IMR-90 (cell line): ENCODE measurements around the gene PPFIA1. TPM values are rescaled to one million over a fixed set of nuclear protein-coding genes. Genes with fewer than 3 reads are reported as not detected.

Source experiments
- ATAC-seq: fragments of 200-7000 bp; cut with Tn5 transposase; 2 replicates; pipeline ENCODE4 v1.9.1; 2020; ENCODE audit warnings: low read depth, mild to moderate bottlenecking, moderate library complexity
- BruUV-seq: library from RNA; stranded (reverse); fragments of 400-500 nt; replicated peaks from 2 replicates; lab custom pipeline; 2021; lab: Mats Ljungman, UMichigan
- CTCF ChIA-PET: fragments of 300-600 bp; formaldehyde crosslinking; extraction: SDS; loops from one replicate; lab custom pipeline; 2021; ENCODE audit warnings: antibody characterized with exemption; lab: Yijun Ruan, JAX
- POLR2A ChIA-PET: fragments of 300-600 bp; sonication (Branson Sonifier 250); formaldehyde crosslinking; loops from one replicate; lab custom pipeline; 2022; ENCODE audit warnings: antibody characterized with exemption; ENCODE audit not compliant: unreplicated experiment; lab: Charles Lee
- DNase-seq: peaks from one replicate; pipeline ENCODE4 v3.0.0; 2013
- H2AFZ ChIP-seq: replicated peaks from 2 replicates; pipeline ENCODE3; 2013; ENCODE audit warnings: low read length, mild to moderate bottlenecking; ENCODE audit not compliant: poor library complexity
- H2AK5ac ChIP-seq: 2 replicates; pipeline ENCODE4 v1.6.1; 2013; ENCODE audit warnings: low read depth, low read length, inconsistent platforms
- H2AK9ac ChIP-seq: replicated peaks from 2 replicates; pipeline ENCODE3; 2013; ENCODE audit warnings: mild to moderate bottlenecking, low read depth, low read length, moderate library complexity; ENCODE audit not compliant: poor library complexity
- H2BK120ac ChIP-seq: 2 replicates; pipeline ENCODE4 v1.6.1; 2013; ENCODE audit warnings: low read depth, low read length, inconsistent platforms
- H2BK15ac ChIP-seq: 3 replicates; pipeline ENCODE4 v1.6.1; 2013; ENCODE audit warnings: low read depth, low read length, inconsistent platforms
- H2BK20ac ChIP-seq: 2 replicates; pipeline ENCODE4 v1.6.1; 2013; ENCODE audit warnings: low read depth, mild to moderate bottlenecking, inconsistent platforms, low read length, moderate library complexity
- H2BK5ac ChIP-seq: 2 replicates; pipeline ENCODE4 v1.6.1; 2013; ENCODE audit warnings: mild to moderate bottlenecking, low read depth, low read length, inconsistent platforms; ENCODE audit not compliant: poor library complexity, severe bottlenecking
- H3K14ac ChIP-seq: replicated peaks from 2 replicates; pipeline ENCODE4 v1.6.1; 2013; ENCODE audit warnings: low read depth, low read length, inconsistent platforms
- H3K18ac ChIP-seq: 2 replicates; pipeline ENCODE4 v1.6.1; 2013; ENCODE audit warnings: low read depth, low read length, control low read depth
- H3K23ac ChIP-seq: 2 replicates; pipeline ENCODE4 v1.6.1; 2013; ENCODE audit warnings: low read depth, low read length, inconsistent platforms
- H3K27ac ChIP-seq: 2 replicates; pipeline ENCODE4 v1.5.1; 2013; ENCODE audit warnings: mild to moderate bottlenecking, control low read depth, low read length; ENCODE audit not compliant: insufficient read depth
- H3K27me3 ChIP-seq: 2 replicates; pipeline ENCODE4 v1.6.1; 2013; ENCODE audit warnings: low read length; ENCODE audit not compliant: control insufficient read depth, insufficient read depth
- H3K36me3 ChIP-seq: 2 replicates; pipeline ENCODE4 v1.6.1; 2013; ENCODE audit warnings: low read length, mixed read lengths; ENCODE audit not compliant: control insufficient read depth, insufficient read depth
- H3K4ac ChIP-seq: 2 replicates; pipeline ENCODE4 v1.6.1; 2013; ENCODE audit warnings: low read depth, low read length, inconsistent platforms
- H3K4me1 ChIP-seq: 2 replicates; pipeline ENCODE4 v1.6.1; 2013; ENCODE audit warnings: low read length, mixed read lengths; ENCODE audit not compliant: control insufficient read depth, insufficient read depth
- H3K4me2 ChIP-seq: 2 replicates; pipeline ENCODE4 v1.6.1; 2013; ENCODE audit warnings: low read depth, mild to moderate bottlenecking, control low read depth, low read length, moderate library complexity
- H3K4me3 ChIP-seq: 2 replicates; pipeline ENCODE4 v1.5.1; 2013; ENCODE audit warnings: low read depth, mild to moderate bottlenecking, control low read depth, low read length, moderate library complexity; ENCODE audit not compliant: insufficient read depth
- H3K56ac ChIP-seq: 2 replicates; pipeline ENCODE4 v1.6.1; 2013; ENCODE audit warnings: low read length, inconsistent platforms; ENCODE audit not compliant: insufficient read depth; ENCODE audit errors: extremely low read depth
- H3K79me1 ChIP-seq, 2 experiments: 2 replicates each; pipeline ENCODE4 v1.6.1; 2013; ENCODE audit warnings: low read length in 2 of 2, inconsistent platforms in 1 of 2, low read depth in 1 of 2
- H3K9ac ChIP-seq: 2 replicates; pipeline ENCODE4 v1.6.1; 2013; ENCODE audit warnings: low read depth, low read length, control low read depth
- H3K9me1 ChIP-seq: 2 replicates; pipeline ENCODE4 v1.6.1; 2013; ENCODE audit warnings: low read length, inconsistent platforms; ENCODE audit not compliant: insufficient read depth
- H3K9me3 ChIP-seq: 2 replicates; pipeline ENCODE4 v1.6.1; 2013; ENCODE audit warnings: low read length; ENCODE audit not compliant: control insufficient read depth, insufficient read depth
- H4K20me1 ChIP-seq: 2 replicates; pipeline ENCODE4 v1.6.1; 2013; ENCODE audit warnings: low read length, inconsistent platforms; ENCODE audit not compliant: insufficient read depth
- H4K5ac ChIP-seq: 2 replicates; pipeline ENCODE4 v1.6.1; 2013; ENCODE audit warnings: mild to moderate bottlenecking, low read depth, low read length, control low read depth
- H4K8ac ChIP-seq, 2 experiments: 2 replicates each; pipeline ENCODE4 v1.6.1; 2013; ENCODE audit warnings: low read depth in 2 of 2, low read length in 2 of 2, control low read depth in 1 of 2, inconsistent platforms in 1 of 2
- H4K91ac ChIP-seq: 2 replicates; pipeline ENCODE4 v1.6.1; 2013; ENCODE audit warnings: low read depth, low read length, inconsistent platforms; ENCODE audit not compliant: insufficient read depth
- BHLHE40 ChIP-seq: fragments of 150-350 bp; IDR thresholded peaks from 2 replicates; pipeline ENCODE4 v1.6.1; 2016; ENCODE audit warnings: mild to moderate bottlenecking, low read depth, low read length
- CHD1 ChIP-seq: IDR thresholded peaks from 2 replicates; pipeline ENCODE4 v1.6.1; 2012; ENCODE audit warnings: low read depth, low read length, improper control_type of control experiment
- POLR2A ChIP-seq: IDR thresholded peaks from 2 replicates; pipeline ENCODE4 v1.6.1; 2012; ENCODE audit warnings: mild to moderate bottlenecking, low read depth, low read length
- RAD21 ChIP-seq: IDR thresholded peaks from 2 replicates; pipeline ENCODE4 v1.6.1; 2012; ENCODE audit warnings: low read length, improper control_type of control experiment
- RFX5 ChIP-seq: IDR thresholded peaks from 2 replicates; pipeline ENCODE4 v1.8.0; 2012; ENCODE audit warnings: low read depth, mild to moderate bottlenecking, low read length, moderate library complexity
- WGBS, 2 experiments: methylation state at CpG; one replicate each; pipeline versions ENCODE4 v1.1.5 to v1.1.7; 2013; ENCODE audit warnings: missing lambda C conversion rate in 2 of 2; ENCODE audit not compliant: insufficient read length in 1 of 2; ENCODE audit errors: extremely low coverage in 2 of 2; 5-methylcytosine and 5-hydroxymethylcytosine counted together
- dilution Hi-C: fragments of 300-500 bp; cut with HindIII; formaldehyde crosslinking; loops from one replicate; pipeline ENCODE4 v1.14.3; 2018; ENCODE audit warnings: low sequenced_read_pairs; ENCODE audit not compliant: unreplicated experiment
- in situ Hi-C: fragments of 300-500 bp; cut with MboI; formaldehyde crosslinking; loops from 3 replicates; pipeline ENCODE4 v1.14.3; 2019; ENCODE audit warnings: low sequenced_read_pairs, inconsistent platforms, mixed read lengths
- intact Hi-C: fragments of 100-400 bp; cut with micrococcal nuclease; formaldehyde crosslinking; loops from 2 replicates; pipeline ENCODE4 v1.10.0; 2022
- polyA plus RNA-seq, 3 experiments: library from polyadenylated mRNA; depleted of rRNA; stranded (reverse); fragments of >200 nt; gene quantifications; 2 replicates each; pipeline ENCODE4 v1.2.3, GENCODE V29; 2012; ENCODE audit warnings: low replicate concordance in 1 of 3
- total RNA-seq: library from RNA; depleted of rRNA; stranded (reverse); fragments of >200 nt; gene quantifications from 2 replicates; pipeline ENCODE4 v1.2.3, GENCODE V29; 2012
- TF ChIP-seq, protein P1 (sequence below): conservative IDR thresholded peaks from 2 replicates; pipeline ENCODE4 v1.5.1; 2012; ENCODE audit warnings: mild to moderate bottlenecking, low read depth, low read length, improper control_type of control experiment
- TF ChIP-seq, protein P2 (sequence below): fragments of 150-350 bp; IDR thresholded peaks from 2 replicates; pipeline ENCODE4 v1.6.1; 2017; ENCODE audit warnings: mild to moderate bottlenecking, antibody characterized with exemption, low read length, low read depth

The PPFIA1 gene
- total and polyA plus RNA-seq, 2 of the 4 experiments (the other 2 are of a cell fraction), result 25.6 to 37.2 TPM

DNA sequence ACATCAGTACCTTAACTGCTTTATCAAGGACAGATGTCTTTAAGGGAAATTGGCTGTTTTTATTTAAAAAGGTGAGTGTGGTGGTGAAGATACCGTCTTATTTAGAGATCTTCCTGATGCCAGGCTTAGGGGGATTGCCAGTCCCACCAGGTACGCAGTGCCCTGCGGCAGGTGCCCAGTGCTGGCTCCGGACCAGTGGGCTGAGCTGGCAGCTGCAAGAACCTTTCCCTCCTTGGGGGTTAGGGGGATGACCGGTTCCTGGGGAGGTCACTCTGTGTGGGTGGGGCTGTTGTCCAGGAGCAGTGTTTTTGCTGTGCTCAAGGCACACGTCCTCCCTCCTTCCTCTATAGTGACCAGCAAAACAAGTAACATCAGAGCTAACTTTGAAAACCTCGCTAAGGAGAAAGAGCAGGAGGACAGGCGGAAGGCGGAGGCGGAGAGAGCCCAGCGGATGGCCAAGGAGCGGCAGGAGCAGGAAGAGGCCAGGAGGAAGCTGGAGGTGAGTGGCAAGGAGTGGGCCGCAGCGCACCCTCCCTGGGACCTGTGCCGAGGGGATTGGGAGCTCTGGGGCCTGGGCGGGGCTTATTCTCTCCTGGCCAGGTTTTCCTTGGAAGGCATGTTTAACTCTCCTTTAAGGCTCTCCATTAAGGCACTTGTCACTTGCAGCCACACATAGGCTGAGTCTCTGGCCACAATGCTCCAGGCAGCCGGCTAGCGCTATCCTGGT lies 158.4 kb downstream of the PPFIA1 start:
- H2AK5ac ChIP-seq, result no peak overlapping the region
- TF ChIP-seq, protein P1, sequence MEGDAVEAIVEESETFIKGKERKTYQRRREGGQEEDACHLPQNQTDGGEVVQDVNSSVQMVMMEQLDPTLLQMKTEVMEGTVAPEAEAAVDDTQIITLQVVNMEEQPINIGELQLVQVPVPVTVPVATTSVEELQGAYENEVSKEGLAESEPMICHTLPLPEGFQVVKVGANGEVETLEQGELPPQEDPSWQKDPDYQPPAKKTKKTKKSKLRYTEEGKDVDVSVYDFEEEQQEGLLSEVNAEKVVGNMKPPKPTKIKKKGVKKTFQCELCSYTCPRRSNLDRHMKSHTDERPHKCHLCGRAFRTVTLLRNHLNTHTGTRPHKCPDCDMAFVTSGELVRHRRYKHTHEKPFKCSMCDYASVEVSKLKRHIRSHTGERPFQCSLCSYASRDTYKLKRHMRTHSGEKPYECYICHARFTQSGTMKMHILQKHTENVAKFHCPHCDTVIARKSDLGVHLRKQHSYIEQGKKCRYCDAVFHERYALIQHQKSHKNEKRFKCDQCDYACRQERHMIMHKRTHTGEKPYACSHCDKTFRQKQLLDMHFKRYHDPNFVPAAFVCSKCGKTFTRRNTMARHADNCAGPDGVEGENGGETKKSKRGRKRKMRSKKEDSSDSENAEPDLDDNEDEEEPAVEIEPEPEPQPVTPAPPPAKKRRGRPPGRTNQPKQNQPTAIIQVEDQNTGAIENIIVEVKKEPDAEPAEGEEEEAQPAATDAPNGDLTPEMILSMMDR, result no peak
- TF ChIP-seq RFX5 (no peak), BHLHE40 (no peak), POLR2A (no peak), CHD1 (no peak), RAD21 (no peak)
- TF ChIP-seq, protein P2, sequence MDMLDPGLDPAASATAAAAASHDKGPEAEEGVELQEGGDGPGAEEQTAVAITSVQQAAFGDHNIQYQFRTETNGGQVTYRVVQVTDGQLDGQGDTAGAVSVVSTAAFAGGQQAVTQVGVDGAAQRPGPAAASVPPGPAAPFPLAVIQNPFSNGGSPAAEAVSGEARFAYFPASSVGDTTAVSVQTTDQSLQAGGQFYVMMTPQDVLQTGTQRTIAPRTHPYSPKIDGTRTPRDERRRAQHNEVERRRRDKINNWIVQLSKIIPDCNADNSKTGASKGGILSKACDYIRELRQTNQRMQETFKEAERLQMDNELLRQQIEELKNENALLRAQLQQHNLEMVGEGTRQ, result no peak
- no peak overlapping the region for H3K4me2 ChIP-seq
- no peak overlapping the region for H2AFZ ChIP-seq
- dilution Hi-C loops, result no loop called here
- no peak overlapping the region for H3K9ac ChIP-seq
- BruUV-seq, result no TSS peak
- H2AK9ac ChIP-seq, result no peak overlapping the region
- H3K79me1 ChIP-seq, result peaks cover 16 to 69% of the 10 kb centered on the region in 2 experiments
- H4K20me1 ChIP-seq, result peaks cover 68% of the 10 kb centered on the region
- no peak overlapping the region for H2BK120ac ChIP-seq
- no peak overlapping the region for H2BK15ac ChIP-seq
- H3K27ac ChIP-seq, result no peak overlapping the region
- no peak overlapping the region for H2BK20ac ChIP-seq
- DNase-seq (no peak), ATAC-seq (no peak)
- no peak overlapping the region for H4K8ac ChIP-seq
- H4K5ac ChIP-seq, result no peak overlapping the region
- no peak overlapping the region for H3K18ac ChIP-seq
- in situ Hi-C loops, result no loop called here
- no peak overlapping the region for H3K14ac ChIP-seq
- H3K4me1 ChIP-seq, result peaks cover 2% of the 10 kb centered on the region; the same call in 1 of the 2 replicates
- H3K23ac ChIP-seq, result no peak overlapping the region
- peaks cover 81% of the 10 kb centered on the region for H3K36me3 ChIP-seq
- no peak overlapping the region for H2BK5ac ChIP-seq
- no peaks in the 10 kb centered on the region for H3K9me3 ChIP-seq
- ChIA-PET POLR2A (no interaction called here), CTCF (no interaction called here)
- no peak overlapping the region for H3K4me3 ChIP-seq
- H3K9me1 ChIP-seq, result peaks cover 14% of the 10 kb centered on the region
- intact Hi-C loops, result no loop called here
- no peak overlapping the region for H3K4ac ChIP-seq
- H4K91ac ChIP-seq, result no peak overlapping the region
- no peaks in the 10 kb centered on the region for H3K27me3 ChIP-seq
- WGBS, 2 experiments, result 95% methylated on average over 4 of the region's 18 CpGs; no CpG with 5 or more reads in 1 of the 2 experiments
- H3K56ac ChIP-seq, result no peak overlapping the region
